LNCaP clone FGC (cell line): Measurements from ENCODE around the gene TUBB1.

Experiments
- DNase-seq: peaks from one replicate; pipeline ENCODE4 v3.0.0-alpha.2; 2011; ENCODE audit warnings: low read depth
- H3K4me3 ChIP-seq: 2 replicates; pipeline ENCODE4 v1.5.1; 2011; ENCODE audit warnings: mild to moderate bottlenecking, low read depth, low read length, control low read depth
- TF ChIP-seq, protein P1 (sequence below): IDR thresholded peaks from 2 replicates; pipeline ENCODE4 v1.5.1; 2012; ENCODE audit warnings: mild to moderate bottlenecking; ENCODE audit not compliant: control insufficient read depth, insufficient read depth; ENCODE audit errors: extremely low read depth

The TUBB1 gene

DNA sequence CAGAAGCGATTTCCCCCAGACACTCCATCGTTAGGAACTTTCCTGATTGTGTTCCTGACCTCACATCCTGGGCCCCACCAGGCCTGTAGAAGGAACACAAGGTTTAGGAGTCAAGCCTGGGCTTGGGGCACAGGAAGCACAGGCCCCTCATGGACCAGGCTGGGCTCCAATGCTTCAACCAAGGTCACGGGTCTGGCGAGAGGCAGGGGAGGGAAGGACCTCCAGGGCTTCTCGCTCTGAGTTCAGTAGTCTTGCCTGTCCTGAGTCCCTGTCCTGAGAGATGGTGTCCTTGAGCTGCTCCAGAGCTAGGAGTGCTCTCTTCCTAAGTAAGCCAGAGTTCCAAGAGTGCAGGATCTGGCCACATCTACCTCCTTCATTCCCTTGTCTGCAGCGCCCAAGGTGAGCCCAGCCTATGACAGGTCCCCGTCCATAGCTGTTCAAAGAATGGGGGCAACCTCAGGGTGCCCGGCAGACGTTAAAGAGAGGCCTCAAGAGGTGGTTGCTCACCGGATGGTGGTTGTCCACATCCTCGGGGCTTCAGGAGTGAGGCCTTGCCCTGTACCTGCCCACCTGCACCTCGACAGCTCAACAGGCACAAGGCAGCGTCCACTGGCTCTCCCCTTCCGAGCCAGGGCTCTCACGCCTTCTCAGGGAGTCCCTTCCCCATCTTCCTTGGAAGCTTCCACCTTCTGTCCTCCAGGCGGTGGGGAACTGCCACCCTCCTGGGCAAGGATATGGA, 1.6 kb upstream of the TUBB1 start:
- TF ChIP-seq, protein P1, sequence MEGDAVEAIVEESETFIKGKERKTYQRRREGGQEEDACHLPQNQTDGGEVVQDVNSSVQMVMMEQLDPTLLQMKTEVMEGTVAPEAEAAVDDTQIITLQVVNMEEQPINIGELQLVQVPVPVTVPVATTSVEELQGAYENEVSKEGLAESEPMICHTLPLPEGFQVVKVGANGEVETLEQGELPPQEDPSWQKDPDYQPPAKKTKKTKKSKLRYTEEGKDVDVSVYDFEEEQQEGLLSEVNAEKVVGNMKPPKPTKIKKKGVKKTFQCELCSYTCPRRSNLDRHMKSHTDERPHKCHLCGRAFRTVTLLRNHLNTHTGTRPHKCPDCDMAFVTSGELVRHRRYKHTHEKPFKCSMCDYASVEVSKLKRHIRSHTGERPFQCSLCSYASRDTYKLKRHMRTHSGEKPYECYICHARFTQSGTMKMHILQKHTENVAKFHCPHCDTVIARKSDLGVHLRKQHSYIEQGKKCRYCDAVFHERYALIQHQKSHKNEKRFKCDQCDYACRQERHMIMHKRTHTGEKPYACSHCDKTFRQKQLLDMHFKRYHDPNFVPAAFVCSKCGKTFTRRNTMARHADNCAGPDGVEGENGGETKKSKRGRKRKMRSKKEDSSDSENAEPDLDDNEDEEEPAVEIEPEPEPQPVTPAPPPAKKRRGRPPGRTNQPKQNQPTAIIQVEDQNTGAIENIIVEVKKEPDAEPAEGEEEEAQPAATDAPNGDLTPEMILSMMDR: no peak
- DNase-seq: no peak
- no peak overlapping the region for H3K4me3 ChIP-seq

DNA sequence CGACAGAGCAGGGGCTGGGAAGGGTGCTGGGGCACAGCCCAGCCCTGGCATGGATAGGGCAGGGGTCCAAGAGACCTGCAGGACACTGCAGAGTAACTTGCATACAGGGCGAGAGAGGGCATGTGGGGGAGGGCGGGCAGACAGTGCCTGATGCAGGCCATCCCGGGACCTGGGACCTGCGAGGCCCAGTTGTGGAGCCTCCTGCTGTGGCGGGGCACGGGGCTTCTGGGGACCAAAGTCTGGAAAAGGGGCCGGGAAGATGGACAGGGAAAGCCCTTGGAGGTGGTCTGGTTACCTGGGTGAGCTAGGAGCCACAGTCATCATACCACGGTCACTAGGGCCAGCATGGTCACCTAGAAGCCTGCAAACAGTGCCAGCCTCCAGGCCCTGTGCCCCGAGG, 412 bp upstream of the TUBB1 start:
- H3K4me3 ChIP-seq: no peak overlapping the region
- TF ChIP-seq, protein P1: no peak
- no peak for DNase-seq

DNA sequence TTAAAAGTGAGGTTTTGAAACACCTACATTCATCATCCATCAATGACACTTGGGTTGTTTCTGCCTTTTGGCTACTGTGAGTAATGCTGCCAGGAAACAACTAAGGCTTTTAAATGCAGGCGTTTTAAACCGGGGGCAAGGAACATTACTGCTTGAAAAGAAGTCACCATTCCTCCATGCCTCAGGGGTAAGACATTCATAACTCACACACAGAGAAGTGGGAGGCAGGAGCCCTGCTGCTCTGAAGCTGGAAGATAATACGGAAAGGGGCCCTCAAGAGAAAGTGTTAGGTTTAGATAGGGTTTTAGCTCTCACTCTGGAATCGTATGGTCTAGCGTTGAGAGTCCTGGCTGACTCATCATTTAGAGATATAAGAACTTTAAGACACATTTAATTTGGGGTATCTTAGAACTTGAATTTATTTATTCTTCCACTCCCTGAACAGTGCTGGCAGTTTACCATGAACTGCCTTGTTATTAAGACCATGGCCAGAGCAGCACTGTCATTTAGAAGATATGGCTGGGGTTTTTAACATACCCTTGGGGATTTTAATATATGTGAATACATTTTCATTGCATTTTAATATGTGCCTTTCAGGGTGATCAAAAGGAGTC, 1.8 kb downstream of the TUBB1 start:
- no peak for DNase-seq
- H3K4me3 ChIP-seq: no peak overlapping the region
- TF ChIP-seq, protein P1: no peak

DNA sequence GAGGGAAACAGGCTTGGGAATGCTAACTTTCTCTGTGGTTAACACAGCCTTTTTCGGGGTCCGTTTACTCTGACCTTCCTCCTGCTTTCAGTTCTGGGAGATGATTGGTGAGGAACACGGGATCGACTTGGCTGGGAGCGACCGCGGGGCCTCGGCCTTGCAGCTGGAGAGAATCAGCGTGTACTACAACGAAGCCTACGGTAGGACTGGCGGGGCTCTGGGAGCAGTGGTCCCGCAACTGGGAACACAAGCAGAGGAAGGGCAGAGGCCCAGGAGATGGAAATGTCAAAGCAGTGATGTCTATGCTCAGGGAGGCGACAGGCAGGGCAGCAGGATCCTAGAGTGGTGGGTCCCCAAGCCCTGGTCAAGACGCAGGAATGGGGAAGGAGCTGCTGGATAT, 3.5 kb downstream of the TUBB1 start:
- no peak for DNase-seq
- H3K4me3 ChIP-seq: no peak overlapping the region
- TF ChIP-seq, protein P1: no peak

DNA sequence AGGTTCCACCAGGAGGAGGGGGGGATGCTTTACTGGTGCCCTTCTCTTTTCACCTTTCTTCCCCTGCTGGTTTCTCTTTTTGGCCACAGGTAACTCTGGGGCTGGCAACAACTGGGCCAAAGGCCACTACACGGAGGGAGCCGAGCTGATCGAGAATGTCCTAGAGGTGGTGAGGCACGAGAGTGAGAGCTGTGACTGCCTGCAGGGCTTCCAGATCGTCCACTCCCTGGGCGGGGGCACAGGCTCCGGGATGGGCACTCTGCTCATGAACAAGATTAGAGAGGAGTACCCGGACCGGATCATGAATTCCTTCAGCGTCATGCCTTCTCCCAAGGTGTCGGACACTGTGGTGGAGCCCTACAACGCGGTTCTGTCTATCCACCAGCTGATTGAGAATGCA, 4.4 kb downstream of the TUBB1 start:
- TF ChIP-seq, protein P1: no peak
- H3K4me3 ChIP-seq: no peak overlapping the region
- DNase-seq: no peak

DNA sequence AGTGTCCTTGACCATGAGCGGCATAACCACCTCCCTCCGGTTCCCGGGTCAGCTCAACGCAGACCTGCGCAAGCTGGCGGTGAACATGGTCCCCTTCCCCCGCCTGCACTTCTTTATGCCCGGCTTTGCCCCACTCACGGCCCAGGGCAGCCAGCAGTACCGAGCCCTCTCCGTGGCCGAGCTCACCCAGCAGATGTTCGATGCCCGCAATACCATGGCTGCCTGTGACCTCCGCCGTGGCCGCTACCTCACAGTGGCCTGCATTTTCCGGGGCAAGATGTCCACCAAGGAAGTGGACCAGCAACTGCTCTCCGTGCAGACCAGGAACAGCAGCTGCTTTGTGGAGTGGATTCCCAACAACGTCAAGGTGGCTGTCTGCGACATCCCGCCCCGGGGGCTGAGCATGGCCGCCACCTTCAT, 4.9 kb downstream of the TUBB1 start:
- no peak overlapping the region for H3K4me3 ChIP-seq
- TF ChIP-seq, protein P1: no peak
- DNase-seq: no peak
